GM21825 (cell line): Measurements from ENCODE around the gene POLA2.

ENCODE experiments used
- ATAC-seq: cut with Tn5 transposase; IDR thresholded peaks from one replicate; pipeline ENCODE4 v1.9.1; 2021; ENCODE audit warnings: mild to moderate bottlenecking, moderate library complexity; ENCODE audit not compliant: unreplicated experiment

POLA2 gene

DNA sequence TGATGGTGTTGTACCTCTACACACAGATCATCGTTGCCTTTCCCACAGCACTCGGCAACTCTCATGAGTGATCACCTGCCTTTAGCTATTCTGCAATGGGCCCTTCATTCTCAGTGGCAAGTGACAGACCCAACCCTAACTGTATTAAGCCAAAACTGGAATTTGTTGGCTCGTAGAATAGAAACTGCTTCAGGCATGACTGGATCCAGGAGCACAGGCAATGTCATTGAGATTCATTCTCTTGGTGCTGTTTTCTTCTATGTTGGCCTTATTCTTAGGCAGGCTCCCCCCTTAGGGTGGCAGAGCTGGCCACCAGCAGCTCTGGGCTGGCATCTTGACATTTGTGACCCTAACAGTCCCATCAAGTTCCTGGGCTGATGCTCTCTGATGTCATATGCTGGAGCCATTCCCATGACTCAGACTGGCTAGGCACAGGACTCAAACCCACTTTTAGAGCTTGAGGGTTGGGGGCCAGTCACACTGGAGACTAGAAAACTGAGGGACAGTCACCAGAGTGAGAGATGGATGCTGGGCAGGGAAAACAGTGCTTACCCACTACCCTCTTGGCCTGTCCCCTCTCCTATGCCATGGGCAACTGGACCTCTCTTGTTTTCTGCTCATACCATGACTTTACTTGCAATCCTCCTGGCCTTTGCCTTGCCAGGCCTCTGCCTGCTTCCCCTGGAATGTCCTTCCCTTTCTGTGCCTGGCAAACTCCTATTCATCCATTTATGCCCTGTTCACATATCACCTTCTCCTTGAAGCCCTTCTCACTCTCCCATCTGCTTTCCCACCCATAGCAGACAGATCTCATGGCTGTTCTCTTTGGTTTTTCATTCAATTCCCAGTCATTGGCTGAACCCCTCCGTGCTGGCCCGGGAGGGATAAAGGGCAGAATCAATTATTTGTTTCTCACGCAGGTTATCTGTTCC, 45.8 kb downstream of the POLA2 start:
- no peak for ATAC-seq

DNA sequence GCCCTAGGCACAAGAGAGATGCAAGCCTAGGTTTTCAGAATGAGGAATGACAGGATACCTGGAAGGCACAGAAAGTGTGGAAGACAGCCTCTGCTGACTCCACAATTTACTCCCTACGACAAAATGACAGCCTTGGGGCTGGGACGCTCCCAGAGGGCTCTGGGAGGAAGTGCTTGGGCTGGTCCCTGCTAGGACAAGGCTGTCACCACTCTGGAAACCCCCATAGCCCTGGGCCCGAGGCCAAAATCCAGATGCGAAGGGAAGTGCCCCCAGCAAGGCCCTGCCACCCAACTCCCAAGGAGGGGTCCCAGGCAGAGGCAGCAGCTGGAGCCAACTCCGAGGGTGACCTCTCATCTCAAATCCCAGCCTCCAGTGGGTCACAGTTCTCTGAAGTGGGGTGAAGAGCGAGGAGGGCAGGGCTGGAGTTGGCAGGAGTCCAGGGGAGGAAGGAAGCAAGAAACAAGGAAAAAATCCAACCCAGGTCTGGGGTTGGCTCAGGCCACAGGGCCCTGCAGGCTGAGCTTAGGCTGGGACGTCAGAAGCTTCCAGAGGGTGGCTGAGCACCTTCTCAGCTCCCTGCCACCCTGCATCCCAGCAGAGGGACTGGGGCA, 46.6 kb downstream of the POLA2 start:
- ATAC-seq, result no peak

DNA sequence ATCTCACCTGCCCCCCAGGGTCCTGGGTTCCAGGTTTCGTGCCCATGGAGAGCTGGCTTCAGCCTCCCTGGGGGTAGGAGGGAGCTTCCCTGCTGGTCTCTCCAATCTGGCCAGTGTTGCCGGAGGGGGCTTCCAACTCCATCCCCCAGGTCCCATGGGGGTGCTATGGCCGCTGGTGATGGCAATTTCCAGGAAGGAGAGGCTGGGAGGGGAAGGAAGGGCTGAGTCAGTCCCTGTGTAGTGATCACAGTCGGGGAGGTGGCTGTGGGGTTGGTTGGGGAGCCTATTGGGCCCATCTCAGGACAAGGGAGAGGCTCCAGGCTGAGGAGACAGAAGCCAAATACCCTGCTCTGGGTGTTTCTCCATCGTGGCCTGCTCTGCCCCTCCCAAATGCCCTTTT, 47.2 kb downstream of the POLA2 start:
- ATAC-seq, result no peak

- no peak for ATAC-seq
Observed at GRCh38 chr11:65310215-65310614, 48.5 kb downstream of the POLA2 start.

- ATAC-seq, result no peak
Observed at GRCh38 chr11:65310736-65311135, 49.0 kb downstream of the POLA2 start.

DNA sequence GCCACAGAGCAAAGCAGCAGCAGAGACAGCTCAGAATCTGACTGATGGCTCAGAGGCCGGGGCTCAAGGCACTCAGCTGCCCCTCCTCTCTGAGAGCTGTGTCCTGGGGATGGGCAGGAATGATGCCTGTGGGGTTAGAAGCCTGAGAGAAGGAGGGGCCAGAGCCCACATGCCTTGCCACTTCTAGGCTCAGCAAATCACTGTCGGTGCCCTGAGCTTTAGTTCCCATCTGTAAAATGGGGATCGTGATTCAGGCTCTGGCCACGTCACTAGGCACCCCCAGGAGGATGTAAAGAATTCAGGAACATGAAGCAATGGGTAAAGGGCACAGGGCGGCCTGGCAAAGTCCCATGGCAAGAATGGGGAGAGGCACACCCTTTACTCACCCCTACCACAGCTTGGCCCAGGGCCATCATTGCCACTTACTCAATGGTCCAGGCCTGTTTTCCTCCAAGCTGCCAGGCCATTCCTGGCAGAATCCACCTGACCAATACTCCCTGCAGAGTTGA, 49.5 kb downstream of the POLA2 start:
- ATAC-seq, result no peak

DNA sequence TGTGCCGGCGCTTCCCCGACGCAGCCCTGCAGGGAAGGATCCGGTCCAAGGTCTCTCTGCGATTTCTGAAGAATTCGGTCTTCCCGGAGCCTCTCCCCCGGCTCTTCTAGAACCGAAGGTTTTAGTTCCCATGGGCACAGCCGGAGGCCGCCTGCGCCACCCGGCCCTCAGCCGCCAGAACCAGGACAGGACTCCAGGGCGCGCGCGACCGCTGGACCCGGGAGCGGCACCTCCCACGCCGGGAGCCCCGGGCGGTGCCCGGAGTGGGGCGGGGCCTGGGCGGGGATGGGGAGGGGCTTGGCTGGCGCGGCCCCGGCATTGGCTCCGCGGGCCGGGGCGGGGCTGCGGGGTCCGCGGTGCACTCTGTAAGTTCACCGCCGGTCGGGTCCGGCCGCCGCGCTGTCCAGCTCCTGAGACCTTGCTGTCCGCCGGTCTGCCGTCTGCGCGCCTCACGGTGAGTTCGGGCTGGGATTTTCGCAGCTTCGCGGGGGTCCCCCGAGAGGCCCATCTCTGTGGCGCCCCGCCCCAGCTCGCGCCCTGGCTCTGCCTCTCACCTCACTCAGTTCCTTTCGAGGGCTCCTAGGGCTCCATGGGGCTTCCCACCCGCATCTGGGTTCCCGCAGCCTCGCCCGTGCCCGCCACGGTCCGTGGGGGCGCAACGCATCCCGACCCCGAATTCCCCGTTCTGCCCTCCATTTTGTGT, 52.9 kb downstream of the POLA2 start, which contains the start of gene CDC42EP2:
CDC42EP2 (plus strand) TSS at position 366 of the 703 bp plus-strand sequence. CDS start 6,033 bp downstream, outside the sequence.
- ATAC-seq, result peak; percentile 75

- ATAC-seq, result peak; percentile 52
Observed at GRCh38 chr11:65315204-65315865, 53.6 kb downstream of the POLA2 start.

- no peak for ATAC-seq
Observed at GRCh38 chr11:65315866-65316226, 54.1 kb downstream of the POLA2 start.

DNA sequence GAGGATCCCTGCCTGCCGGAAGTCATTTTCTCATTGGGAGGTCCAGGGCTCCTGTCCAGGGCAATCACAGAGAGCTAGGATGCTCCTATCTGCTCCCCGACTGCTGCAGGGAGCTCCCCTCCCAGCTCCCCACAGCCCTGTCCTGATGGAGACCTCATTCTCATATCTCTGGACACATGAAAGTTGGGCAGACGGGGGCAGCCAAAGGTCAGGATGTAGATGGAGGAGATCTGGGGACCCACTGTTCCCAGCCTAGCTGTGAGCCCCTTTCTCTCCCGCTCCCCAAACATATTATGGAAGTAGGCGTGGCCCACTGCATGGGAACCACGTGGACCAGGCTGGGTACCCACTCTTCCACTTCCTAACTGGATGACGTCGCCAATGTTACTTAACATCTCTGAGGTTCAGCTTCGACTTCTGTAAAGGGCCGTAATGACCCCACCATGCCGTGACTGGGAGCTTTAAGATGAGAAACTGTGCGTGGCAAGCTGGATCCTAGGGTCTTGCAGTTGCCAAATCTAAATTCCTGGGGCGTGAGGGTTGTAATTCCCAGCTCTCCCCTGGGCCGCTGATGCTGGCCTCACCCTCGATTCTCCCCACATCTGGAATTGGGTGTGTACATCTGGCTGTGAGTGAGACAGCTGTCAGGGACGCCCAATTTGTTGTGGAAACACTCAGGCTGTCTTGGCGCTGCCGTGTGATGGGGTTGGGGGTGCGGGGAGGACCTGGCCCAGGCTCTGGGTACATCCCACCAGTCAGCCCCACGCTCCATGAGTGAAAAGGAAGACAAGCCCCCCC, 54.7 kb downstream of the POLA2 start:
- ATAC-seq, result no peak

- ATAC-seq, result no peak
Observed at GRCh38 chr11:65317025-65317786, 55.4 kb downstream of the POLA2 start.

DNA sequence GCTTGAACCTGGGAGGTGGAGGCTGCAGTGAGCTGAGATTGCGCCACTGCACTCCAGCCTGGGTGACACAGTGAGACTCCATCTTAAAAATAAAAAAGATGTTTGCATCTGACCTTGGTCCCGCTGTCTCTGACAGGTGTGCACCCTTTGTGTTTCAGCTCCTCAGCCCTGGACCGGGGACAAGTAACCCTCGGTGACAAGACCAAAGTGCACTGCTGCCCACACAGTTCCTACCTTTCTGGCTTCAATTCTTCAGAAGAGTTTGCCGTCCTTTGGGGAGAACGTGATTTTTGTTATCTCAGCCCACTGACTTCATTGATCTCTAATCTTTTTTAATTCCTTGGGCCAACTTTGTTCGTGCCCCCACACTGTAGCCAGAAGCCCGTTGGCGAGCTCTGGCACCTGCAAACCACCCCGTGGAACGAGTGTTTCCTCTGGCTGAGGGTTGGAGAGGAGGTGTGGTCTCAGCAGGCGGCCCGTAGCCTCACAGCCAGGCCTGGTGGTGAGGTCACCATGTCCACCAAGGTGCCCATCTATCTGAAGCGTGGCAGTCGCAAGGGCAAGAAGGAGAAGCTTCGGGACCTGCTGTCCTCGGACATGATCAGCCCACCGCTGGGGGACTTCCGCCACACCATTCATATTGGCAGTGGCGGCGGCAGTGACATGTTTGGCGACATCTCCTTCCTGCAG, 58.8 kb downstream of the POLA2 start:
- no peak for ATAC-seq

DNA sequence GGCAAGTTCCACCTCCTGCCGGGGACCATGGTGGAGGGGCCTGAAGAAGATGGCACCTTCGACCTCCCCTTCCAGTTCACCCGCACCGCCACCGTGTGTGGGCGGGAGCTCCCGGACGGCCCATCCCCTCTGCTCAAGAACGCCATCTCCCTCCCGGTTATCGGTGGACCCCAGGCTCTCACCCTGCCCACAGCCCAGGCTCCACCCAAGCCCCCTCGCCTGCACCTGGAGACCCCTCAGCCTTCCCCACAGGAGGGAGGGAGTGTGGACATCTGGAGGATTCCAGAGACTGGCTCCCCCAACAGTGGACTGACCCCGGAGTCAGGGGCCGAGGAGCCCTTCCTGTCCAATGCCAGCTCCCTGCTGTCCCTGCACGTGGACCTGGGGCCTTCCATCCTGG, 59.3 kb downstream of the POLA2 start:
- ATAC-seq, result no peak

GRCh38 chr11:65321828-65322485, 60.2 kb downstream of the POLA2 start:
- ATAC-seq, result no peak

DNA sequence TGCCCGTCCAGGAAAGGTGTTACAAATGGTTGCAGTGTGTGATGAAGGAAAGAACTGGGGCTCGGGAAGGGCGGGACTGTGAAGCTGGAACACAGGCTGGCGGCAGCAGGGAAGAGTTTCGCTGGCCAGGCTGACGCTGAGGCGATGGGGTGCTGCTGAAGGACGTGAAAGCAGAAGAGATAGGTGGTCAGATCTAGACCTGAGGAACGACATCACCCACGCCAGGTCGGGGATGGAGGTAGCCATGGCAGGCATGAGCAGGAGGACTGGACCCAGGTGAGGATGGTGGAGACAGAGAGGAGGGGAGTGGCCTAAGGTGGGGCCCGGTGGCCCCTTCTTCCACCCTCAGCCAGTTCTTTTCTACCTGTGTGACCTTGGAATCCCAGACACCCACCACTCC, 62.1 kb downstream of the POLA2 start:
- ATAC-seq, result no peak

DNA sequence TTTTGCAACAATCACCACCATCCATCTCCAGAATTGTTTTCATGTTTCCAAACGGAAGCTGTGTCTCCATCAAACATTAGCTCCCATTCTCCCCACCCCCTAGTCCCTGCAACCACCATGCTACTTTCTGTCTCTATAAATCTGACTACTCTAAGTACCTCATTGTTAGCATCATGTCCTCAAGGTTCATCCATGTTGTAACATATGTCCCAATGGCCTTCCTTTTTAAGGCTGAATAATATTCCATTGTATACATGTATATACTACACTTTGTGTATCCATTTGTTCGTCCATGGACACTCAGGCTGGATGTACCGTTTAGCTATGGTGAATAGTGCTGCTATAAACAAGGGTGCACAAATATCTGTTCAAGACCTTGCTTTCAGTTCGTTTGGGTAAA, 63.7 kb downstream of the POLA2 start:
- ATAC-seq, result no peak

DNA sequence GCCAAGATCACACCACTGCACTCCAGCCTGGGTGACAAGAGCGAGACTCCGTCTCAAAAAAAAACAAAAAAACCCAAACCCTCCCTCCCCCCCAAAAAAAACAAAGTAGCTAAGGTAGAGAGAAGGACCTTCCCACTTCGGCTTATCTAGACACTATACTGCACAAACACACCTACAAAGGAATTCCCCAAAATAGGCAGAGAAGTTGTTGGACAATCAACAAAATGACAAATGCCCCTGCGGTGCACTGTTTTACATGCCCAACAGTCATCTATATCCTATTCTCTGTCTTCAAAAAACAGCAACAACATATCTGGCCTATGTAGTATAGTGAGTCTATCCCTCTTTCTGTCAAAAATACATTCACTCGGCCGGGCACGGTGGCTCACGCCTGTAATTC, 65.3 kb downstream of the POLA2 start:
- no peak for ATAC-seq

GRCh38 chr11:65329478-65329877, 67.7 kb downstream of the POLA2 start:
- no peak for ATAC-seq
